HG03354 (cell line): ENCODE results near the gene TENM4.

Experiments
- ATAC-seq: cut with Tn5 transposase; IDR thresholded peaks from one replicate; pipeline ENCODE4 v1.9.1; 2021; ENCODE audit warnings: mild to moderate bottlenecking; ENCODE audit not compliant: unreplicated experiment, poor library complexity, severe bottlenecking

Gene TENM4

GRCh38 chr11:79160791-79161403, 279.9 kb downstream of the TENM4 start:
- ATAC-seq, result no peak

GRCh38 chr11:79159657-79160450, 281.0 kb downstream of the TENM4 start:
- ATAC-seq, result no peak

DNA sequence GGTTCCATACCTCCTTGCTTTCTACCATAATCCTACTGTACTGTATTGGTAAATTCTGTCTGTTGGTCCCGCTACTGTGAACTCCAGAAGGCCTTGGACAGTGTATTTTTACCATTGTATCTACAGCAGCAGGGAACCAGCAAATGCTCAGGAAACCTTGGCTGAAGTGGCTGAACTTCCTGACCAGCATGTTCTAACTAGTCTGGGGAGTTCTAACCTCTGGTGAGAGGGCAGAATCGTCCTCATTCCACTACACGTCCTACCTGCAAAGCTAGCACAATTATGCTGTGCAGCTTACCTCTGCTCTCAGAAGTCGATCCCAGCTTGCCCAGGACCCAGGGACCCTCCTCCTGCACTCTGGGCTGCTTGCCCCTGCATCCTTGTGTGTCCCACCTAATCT, 283.1 kb downstream of the TENM4 start:
- no peak for ATAC-seq

DNA sequence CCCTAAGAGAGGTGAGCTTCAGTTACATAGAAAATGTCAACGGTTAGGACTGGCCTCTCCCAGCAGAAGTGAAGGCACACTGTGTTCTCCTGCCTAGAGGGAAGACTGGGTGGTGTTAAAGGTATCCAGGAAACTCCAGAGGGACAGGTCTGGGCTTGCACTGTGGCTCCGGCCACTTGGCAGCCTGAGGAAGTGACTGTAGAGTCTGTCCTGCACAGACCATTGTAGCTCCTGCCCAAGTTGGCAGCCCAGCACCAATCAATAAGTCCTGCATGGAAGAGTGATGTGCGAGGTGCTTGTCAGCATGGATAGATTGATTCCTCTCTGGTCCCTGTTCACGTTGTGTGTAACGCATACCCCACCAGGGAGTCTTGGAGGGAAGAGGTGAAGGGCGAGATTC, 284.8 kb downstream of the TENM4 start:
- ATAC-seq, result no peak

DNA sequence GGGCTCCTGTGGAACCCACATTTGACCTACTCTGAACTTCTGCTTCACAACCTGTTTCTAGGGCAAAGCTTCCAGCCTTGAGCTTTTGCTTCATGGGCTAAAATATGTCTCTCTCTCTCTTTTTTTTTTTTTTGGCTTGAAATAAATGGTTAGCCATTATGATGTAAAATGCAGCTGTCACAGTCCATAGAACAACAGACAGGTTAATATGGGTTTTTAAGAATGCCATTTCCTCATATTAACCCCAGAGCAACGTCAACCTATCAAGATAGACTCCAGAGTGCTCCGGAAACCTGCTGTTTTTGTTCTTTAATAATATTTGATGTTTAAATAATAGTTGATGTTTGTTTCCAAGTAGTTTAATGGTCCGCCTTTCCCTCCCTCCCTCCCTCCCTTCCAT, 285.6 kb downstream of the TENM4 start:
- no peak for ATAC-seq

- ATAC-seq, result no peak
Observed at GRCh38 chr11:79152511-79152910, 288.3 kb downstream of the TENM4 start.

DNA sequence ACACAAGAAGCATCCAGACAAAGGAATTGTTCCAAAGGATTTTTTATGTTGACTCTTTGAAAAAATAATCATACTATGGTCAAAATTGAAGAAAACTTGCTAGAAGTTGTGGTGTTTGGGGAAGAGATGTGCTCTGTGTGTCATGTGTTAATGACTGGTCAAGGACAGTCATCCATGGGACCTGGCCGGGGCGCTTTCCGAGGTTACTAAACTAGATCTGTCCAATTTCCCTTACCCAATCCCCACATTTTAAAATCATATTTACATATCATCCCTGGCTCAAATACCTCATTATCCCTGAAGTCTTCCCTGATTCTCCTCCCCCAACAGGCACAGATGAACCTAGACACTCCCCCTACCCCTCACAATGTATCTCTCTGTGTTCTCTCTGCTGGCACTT, 289.4 kb downstream of the TENM4 start:
- no peak for ATAC-seq

DNA sequence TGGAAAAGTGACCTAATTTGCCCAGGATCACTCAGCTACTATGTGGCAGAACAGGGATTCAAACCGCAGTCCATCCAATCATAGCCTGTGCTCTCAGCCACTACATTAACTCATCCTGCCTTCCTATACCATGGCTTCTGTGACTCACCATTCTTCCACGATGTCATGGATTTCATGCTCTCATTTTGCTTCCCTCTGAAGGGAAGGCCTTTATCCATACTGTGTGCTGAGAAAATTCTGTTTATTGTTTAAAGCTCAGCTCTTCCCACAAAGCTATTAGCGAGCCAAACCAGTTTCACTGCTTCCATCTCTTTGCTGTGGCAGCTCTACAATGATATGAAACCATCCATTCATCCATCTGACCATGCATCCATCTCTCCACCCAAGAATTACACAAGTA, 289.9 kb downstream of the TENM4 start:
- ATAC-seq, result no peak

DNA sequence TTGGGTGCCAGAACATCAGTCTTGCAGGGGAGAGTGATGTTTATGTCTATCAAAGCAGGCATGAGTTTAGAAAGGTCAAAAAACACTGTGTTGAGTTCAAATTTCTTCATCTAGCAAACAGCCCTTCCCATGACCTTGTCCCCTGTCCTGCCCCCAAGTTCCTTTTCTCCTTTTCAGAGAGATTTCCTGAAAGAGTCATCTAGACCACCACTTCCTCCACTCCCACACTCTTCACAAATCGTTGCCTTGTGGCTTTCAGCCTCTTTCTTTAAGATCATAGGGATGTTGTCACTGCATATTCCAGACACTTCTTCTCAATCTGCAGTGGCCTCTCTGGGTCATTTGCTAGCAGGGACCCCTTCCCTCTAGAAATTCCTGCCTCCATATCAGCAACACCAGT, 290.5 kb downstream of the TENM4 start:
- ATAC-seq, result no peak

GRCh38 chr11:79147731-79148130, 293.1 kb downstream of the TENM4 start:
- ATAC-seq, result no peak

DNA sequence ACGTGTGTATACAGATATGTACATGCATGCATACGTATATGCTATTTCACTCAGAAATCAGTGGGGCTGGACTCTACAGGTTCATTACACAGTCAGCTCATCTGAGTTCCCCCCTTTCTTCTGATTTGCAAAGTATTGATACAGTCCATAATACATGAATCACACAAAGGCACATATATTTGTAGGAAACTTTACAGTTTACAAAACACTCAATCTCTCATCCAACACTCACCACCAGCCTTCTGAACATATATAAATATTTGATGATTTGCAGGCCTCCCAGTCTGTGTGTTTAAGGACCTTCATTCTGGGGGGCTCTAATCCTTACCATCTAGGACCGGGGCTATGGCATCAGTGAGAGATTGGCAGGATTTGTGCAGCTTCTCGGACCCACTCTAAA, 293.8 kb downstream of the TENM4 start:
- ATAC-seq, result no peak

DNA sequence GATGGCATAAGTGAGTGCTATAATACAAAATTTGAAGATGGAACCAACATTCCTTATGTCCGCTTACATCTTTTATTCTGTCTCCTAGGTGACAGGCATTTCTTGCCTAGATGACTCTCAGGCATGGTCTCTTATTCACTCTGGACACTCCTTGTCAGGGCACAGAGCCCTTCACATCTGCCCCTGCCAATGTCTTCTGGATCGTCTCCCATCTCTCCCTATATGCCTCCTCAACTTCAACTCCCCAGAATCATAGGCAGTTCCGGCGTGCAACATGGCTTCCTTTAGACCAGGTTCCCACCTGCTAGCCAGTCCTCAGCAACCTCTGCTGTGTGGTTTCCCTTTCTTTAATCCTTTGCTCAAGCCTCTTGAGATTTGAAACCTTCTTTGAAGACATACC, 300.9 kb downstream of the TENM4 start:
- ATAC-seq, result no peak

DNA sequence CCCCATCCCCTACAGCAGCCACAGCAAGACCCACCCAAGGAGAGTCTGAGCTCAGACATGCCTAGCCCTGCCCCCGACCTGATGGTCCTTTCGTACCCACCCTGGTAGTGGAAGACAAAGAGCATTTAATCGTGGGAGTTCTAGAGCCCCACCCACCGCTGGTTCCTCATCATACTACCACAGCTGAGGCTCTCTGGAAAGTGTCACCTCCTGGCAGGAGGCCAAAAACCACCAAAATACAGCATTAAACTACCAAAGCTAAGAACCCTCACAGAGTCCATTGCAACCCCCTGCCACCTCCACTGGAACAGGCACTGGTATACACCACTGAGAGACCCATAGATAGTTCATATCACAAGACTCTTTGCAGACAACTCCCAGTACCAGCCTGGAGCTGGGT, 311.1 kb downstream of the TENM4 start:
- ATAC-seq, result no peak

DNA sequence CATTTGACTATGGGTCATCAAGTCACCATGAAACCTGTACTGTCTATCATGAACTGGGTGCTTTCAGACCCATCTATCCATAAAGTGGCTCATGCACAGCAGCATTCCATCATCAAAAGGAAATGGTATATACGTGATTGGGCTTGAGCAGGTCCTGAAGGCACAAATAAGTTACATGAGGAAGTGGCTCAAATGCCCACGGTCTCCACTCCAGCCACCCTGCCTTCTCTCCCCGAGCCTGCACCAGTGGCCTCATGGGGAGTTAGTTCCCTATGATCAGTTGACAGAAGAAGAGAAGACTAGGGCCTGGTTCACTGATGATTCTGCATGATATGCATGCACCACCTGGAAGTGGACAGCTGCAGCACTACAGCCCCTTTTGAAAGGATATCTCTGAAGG, 312.5 kb downstream of the TENM4 start:
- ATAC-seq, result no peak

GRCh38 chr11:79122759-79123158, 318.1 kb downstream of the TENM4 start:
- ATAC-seq, result no peak

GRCh38 chr11:79121351-79121750, 319.5 kb downstream of the TENM4 start:
- no peak for ATAC-seq

DNA sequence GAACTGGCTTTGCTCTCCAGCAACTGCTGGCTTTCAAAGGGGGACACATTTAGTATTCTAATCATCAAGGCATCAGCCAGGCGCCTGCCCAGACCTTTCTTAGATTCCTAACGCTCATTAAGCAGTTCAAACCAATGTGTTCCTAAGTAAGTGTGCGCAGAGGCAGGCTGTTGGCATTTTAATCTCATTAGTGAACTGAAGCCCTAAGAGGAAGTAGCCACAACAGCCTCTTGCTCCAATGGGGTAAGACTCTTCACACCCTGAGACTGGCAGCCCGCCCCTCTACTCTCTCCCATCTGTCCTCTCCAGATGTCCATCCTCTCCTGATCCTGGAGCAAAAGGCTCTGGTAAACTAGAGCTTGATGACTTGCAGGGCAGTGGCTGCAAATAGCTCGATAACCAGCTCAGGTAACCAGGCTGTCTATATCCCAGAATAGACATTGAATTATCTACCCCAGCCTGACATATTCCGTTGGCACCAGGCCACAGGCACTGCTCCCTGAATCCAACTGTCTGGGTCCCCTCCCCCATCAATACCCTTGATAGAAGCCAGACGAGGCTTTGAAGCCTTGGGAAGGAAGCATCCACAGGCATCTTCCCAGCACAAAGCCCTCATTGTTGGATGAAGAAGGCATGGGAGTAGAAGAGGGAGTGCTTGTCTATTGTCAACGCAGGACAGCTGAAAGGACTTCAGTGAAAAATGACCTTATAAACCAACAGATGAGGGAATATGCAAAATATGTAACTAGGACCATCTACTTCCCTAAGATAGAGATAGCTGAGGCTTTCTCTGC, 321.1 kb downstream of the TENM4 start:
- ATAC-seq, result no peak

- no peak for ATAC-seq
Observed at GRCh38 chr11:79117488-79117887, 323.3 kb downstream of the TENM4 start.

- no peak for ATAC-seq
Observed at GRCh38 chr11:79116600-79116999, 324.2 kb downstream of the TENM4 start.

GRCh38 chr11:79113054-79113690, 327.7 kb downstream of the TENM4 start:
- ATAC-seq, result no peak
